SK-N-SH treated with all-trans-retinoic acid at 6 μM for 48 hours (cell line): ENCODE data around the gene NPTX1.

ENCODE experiments used
- ATAC-seq: fragments of 200-7000 bp; cut with Tn5 transposase; 3 replicates; pipeline ENCODE4 v1.9.1; 2020; ENCODE audit warnings: mild to moderate bottlenecking, moderate library complexity
- ARNTL ChIP-seq: fragments of 450-650 bp; formaldehyde crosslinking; IDR thresholded peaks from 2 replicates; pipeline ENCODE4 v1.5.0; 2020; ENCODE audit warnings: low read depth, mild to moderate bottlenecking, moderate library complexity, borderline replicate concordance
- BACH2 ChIP-seq: fragments of 250-450 bp; sonication (Bioruptor Pico); IDR thresholded peaks from 2 replicates; pipeline ENCODE4 v1.9.0; 2021; ENCODE audit warnings: mild to moderate bottlenecking, borderline replicate concordance
- CSDC2 ChIP-seq: fragments of 250-450 bp; sonication (Bioruptor Pico); IDR thresholded peaks from 2 replicates; pipeline ENCODE4 v1.5.0; 2020; ENCODE audit warnings: mild to moderate bottlenecking, moderate library complexity
- GLIS3 ChIP-seq: fragments of 250-450 bp; sonication (Bioruptor Pico); IDR thresholded peaks from 2 replicates; pipeline ENCODE4 v1.5.0; 2020; ENCODE audit warnings: mild to moderate bottlenecking, moderate library complexity
- ISL1 ChIP-seq: fragments of 250-450 bp; sonication (Bioruptor Pico); IDR thresholded peaks from 2 replicates; pipeline ENCODE4 v2.1.2; 2022; ENCODE audit warnings: mild to moderate bottlenecking, moderate library complexity
- OSR1 ChIP-seq: fragments of 250-450 bp; sonication (Bioruptor Pico); IDR thresholded peaks from 2 replicates; pipeline ENCODE4 v1.8.0; 2022; ENCODE audit warnings: moderate library complexity, mild to moderate bottlenecking, inconsistent platforms
- PATZ1 ChIP-seq: fragments of 250-450 bp; sonication (Bioruptor Pico); IDR thresholded peaks from 2 replicates; pipeline ENCODE4 v1.8.0; 2020; ENCODE audit warnings: mild to moderate bottlenecking, moderate library complexity, borderline replicate concordance
- POU6F1 ChIP-seq: fragments of 250-450 bp; sonication (Bioruptor Pico); IDR thresholded peaks from 2 replicates; pipeline ENCODE4 v1.8.0; 2021; ENCODE audit warnings: low read depth, mild to moderate bottlenecking, moderate library complexity, borderline replicate concordance
- RARB ChIP-seq: fragments of 250-450 bp; sonication (Bioruptor Pico); IDR thresholded peaks from 2 replicates; pipeline ENCODE4 v1.8.0; 2021; ENCODE audit warnings: mild to moderate bottlenecking, moderate library complexity
- SNAI2 ChIP-seq: fragments of 250-450 bp; sonication (Bioruptor Pico); IDR thresholded peaks from 2 replicates; pipeline ENCODE4 v1.5.0; 2020; ENCODE audit warnings: mild to moderate bottlenecking, moderate library complexity
- TSHZ2 ChIP-seq: fragments of 250-450 bp; sonication (Bioruptor Pico); IDR thresholded peaks from 2 replicates; pipeline ENCODE4 v1.5.0; 2020; ENCODE audit warnings: mild to moderate bottlenecking, moderate library complexity
- ZC3H10 ChIP-seq: fragments of 250-450 bp; sonication (Bioruptor Pico); IDR thresholded peaks from 2 replicates; pipeline ENCODE4 v1.5.1; 2021; ENCODE audit warnings: mild to moderate bottlenecking, moderate library complexity
- ZFP3 ChIP-seq: fragments of 250-450 bp; sonication (Bioruptor Pico); IDR thresholded peaks from 2 replicates; pipeline ENCODE4 v1.5.0; 2020; ENCODE audit warnings: mild to moderate bottlenecking, moderate library complexity
- ZNF565 ChIP-seq: fragments of 450-650 bp; formaldehyde crosslinking; conservative IDR thresholded peaks from 2 replicates; pipeline ENCODE4 v1.5.0; 2020; ENCODE audit warnings: low read depth, mild to moderate bottlenecking, moderate library complexity
- ZNF70 ChIP-seq: fragments of 450-650 bp; formaldehyde crosslinking; IDR thresholded peaks from 2 replicates; pipeline ENCODE4 v1.5.0; 2020; ENCODE audit warnings: mild to moderate bottlenecking, moderate library complexity
- ZNF8 ChIP-seq: fragments of 450-650 bp; formaldehyde crosslinking; IDR thresholded peaks from 2 replicates; pipeline ENCODE4 v1.5.0; 2020; ENCODE audit warnings: mild to moderate bottlenecking, moderate library complexity
- TF ChIP-seq, protein P1 (sequence below): fragments of 250-450 bp; sonication (Bioruptor Pico); IDR thresholded peaks from 2 replicates; pipeline ENCODE4 v1.5.1; 2021; ENCODE audit warnings: mild to moderate bottlenecking, moderate library complexity

The NPTX1 gene

DNA sequence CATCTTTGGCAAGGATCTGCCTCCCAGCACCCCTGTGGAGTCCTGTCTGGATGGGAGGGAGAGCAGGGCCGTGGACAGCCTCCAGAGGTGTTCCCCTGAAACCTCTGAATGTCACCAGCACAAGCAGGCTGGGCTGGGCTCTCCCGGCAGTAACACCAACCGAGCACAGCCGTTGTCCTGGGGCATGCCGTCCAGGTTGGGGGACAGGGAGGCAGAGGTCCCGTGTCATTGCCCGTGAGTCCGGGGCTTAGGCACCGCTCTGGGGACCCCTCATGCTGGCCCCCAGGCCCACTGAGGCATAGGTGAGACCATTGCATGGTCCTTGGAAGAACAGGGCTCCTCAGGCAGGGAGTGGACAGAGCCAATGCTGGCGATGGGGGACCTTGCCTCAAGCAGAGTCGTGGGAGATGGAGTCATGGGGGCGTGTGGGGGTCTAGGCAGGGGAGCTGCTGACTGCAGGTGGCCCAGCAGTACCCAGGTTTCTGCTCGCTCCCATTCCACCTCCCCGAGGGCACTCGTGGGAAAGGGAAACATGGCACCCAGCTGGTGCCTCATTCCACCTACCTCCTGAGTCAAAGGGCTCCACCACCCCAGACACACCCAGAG is 44.0 kb downstream of the NPTX1 start:
- TF ChIP-seq SNAI2 (no peak), RARB (CRISPR knock-in tag) (no peak), ZC3H10 (CRISPR knock-in tag) (no peak), ISL1 (CRISPR knock-in tag) (no peak), CSDC2 (CRISPR knock-in tag) (no peak), OSR1 (CRISPR knock-in tag) (no peak)
- ATAC-seq: peak; percentile 10; the same call in 2 of the 3 replicates

- no peak for TF ChIP-seq ZNF70 (CRISPR knock-in tag)
- no peak for TF ChIP-seq POU6F1 (CRISPR knock-in tag)
- TF ChIP-seq ZNF565 (CRISPR knock-in tag): no peak
- TF ChIP-seq, all 23 proteins: peak for 0
- no peak for ATAC-seq
Observed at GRCh38 chr17:80431246-80432195, 44.9 kb downstream of the NPTX1 start.

GRCh38 chr17:80430446-80431245 is 45.8 kb downstream of the NPTX1 start:
- TF ChIP-seq BACH2 (CRISPR knock-in tag): no peak
- no peak for TF ChIP-seq ZFP3 (CRISPR knock-in tag)
- TF ChIP-seq ZNF8 (CRISPR knock-in tag): no peak
- no peak for TF ChIP-seq OSR1 (CRISPR knock-in tag)
- TF ChIP-seq GLIS3 (CRISPR knock-in tag): no peak
- TF ChIP-seq ZNF565 (CRISPR knock-in tag): no peak
- TF ChIP-seq, protein P1, sequence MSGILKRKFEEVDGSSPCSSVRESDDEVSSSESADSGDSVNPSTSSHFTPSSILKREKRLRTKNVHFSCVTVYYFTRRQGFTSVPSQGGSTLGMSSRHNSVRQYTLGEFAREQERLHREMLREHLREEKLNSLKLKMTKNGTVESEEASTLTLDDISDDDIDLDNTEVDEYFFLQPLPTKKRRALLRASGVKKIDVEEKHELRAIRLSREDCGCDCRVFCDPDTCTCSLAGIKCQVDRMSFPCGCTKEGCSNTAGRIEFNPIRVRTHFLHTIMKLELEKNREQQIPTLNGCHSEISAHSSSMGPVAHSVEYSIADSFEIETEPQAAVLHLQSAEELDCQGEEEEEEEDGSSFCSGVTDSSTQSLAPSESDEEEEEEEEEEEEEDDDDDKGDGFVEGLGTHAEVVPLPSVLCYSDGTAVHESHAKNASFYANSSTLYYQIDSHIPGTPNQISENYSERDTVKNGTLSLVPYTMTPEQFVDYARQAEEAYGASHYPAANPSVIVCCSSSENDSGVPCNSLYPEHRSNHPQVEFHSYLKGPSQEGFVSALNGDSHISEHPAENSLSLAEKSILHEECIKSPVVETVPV (CRISPR knock-in tag): no peak
- TF ChIP-seq CSDC2 (CRISPR knock-in tag): no peak
- no peak for TF ChIP-seq PATZ1 (CRISPR knock-in tag)
- no peak for TF ChIP-seq ZC3H10 (CRISPR knock-in tag)
- no peak for TF ChIP-seq ARNTL (CRISPR knock-in tag)
- TF ChIP-seq TSHZ2 (CRISPR knock-in tag): no peak
- no peak for TF ChIP-seq SNAI2
- ATAC-seq: no peak
